Mucosa of rectum (tissue), 2 donors: ENCODE data around the gene RTKN2.

Source experiments
- H3K27ac ChIP-seq, 2 donors: one replicate each; pipeline ENCODE4 v1.7.0; 2013; ENCODE audit warnings: inconsistent platforms in 2 of 2, low read depth in 2 of 2, low read length in 2 of 2
- H3K27me3 ChIP-seq, 2 donors: one replicate each; pipeline ENCODE4 v1.7.0; 2013; ENCODE audit warnings: low read length in 2 of 2; ENCODE audit not compliant: control insufficient read depth in 2 of 2, insufficient read depth in 2 of 2
- H3K36me3 ChIP-seq, 2 donors: one replicate each; pipeline ENCODE4 v1.7.0; 2013; ENCODE audit warnings: low read length in 2 of 2; ENCODE audit not compliant: control insufficient read depth in 2 of 2, insufficient read depth in 2 of 2
- H3K4me1 ChIP-seq, 2 donors: one replicate each; pipeline ENCODE4 v1.7.0; 2013; ENCODE audit warnings: low read length in 2 of 2, mild to moderate bottlenecking in 1 of 2; ENCODE audit not compliant: control insufficient read depth in 2 of 2, insufficient read depth in 2 of 2
- H3K4me3 ChIP-seq, 2 donors: one replicate each; pipeline ENCODE4 v1.7.0; 2013; ENCODE audit warnings: low read length in 2 of 2
- H3K9ac ChIP-seq, 2 donors: one replicate each; pipeline ENCODE4 v1.7.0; 2013; ENCODE audit warnings: low read length in 2 of 2, low read depth in 1 of 2, mild to moderate bottlenecking in 1 of 2
- H3K9me3 ChIP-seq, 2 donors: one replicate each; pipeline ENCODE4 v1.7.0; 2013; ENCODE audit warnings: low read length in 2 of 2; ENCODE audit not compliant: control insufficient read depth in 2 of 2
- donor health status: healthy.
- donor health status: Normal muscosa, but diverticular disease.

The RTKN2 gene

GRCh38 chr10:62233356-62234076 is 35.1 kb downstream of the RTKN2 start:
- no peak overlapping the region for H3K9ac ChIP-seq
- peaks cover 0 to 3% of the 10 kb centered on the region in 2 donors for H3K4me1 ChIP-seq
- H3K36me3 ChIP-seq = no peaks in the 10 kb centered on the region
- no peak overlapping the region for H3K27ac ChIP-seq
- H3K27me3 ChIP-seq = no peaks in the 10 kb centered on the region
- no peaks in the 10 kb centered on the region for H3K9me3 ChIP-seq
- no peak overlapping the region for H3K4me3 ChIP-seq

DNA sequence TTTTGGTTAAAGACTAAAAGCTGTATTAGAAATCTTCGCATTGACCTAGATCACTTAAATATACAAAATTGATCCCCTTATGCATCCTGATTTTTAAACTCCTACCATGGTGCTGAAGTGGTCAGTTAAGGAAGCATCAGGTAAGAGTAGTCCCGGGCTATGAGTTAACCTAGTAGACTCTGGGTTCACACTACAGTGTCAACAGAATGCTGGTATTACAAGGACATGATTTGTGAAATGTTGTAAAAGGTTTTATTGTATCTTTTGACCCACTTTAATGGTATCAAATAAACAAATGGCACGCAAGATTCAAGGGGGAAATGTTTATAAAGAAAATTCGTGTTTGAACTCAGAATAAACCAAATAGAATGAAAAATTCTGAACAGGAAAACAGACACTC is 36.8 kb downstream of the RTKN2 start:
- Histone ChIP-seq H3K9ac (no peak overlapping the region), H3K27ac (no peak overlapping the region), H3K4me1 (no peaks in the 10 kb centered on the region), H3K36me3 (no peaks in the 10 kb centered on the region), H3K4me3 (no peak overlapping the region), H3K27me3 (no peaks in the 10 kb centered on the region), H3K9me3 (no peaks in the 10 kb centered on the region)

- no peaks in the 10 kb centered on the region for H3K27me3 ChIP-seq
These were observed 37.3 kb downstream of the RTKN2 start for GRCh38 chr10:62231371-62231770.

GRCh38 chr10:62230344-62231121 is 38.1 kb downstream of the RTKN2 start:
- Histone ChIP-seq H3K27ac (no peak overlapping the region), H3K4me3 (no peak overlapping the region)

More at GRCh38 chr10:62231371-62231770, 37.3 kb downstream of the RTKN2 start:
- Histone ChIP-seq H3K4me1 (no peaks in the 10 kb centered on the region), H3K36me3 (no peaks in the 10 kb centered on the region), H3K4me3 (no peak overlapping the region), H3K27ac (no peak overlapping the region), H3K9me3 (no peaks in the 10 kb centered on the region), H3K9ac (no peak overlapping the region)

GRCh38 chr10:62225362-62225761 is 43.3 kb downstream of the RTKN2 start:
- no peaks in the 10 kb centered on the region for H3K9me3 ChIP-seq

More at GRCh38 chr10:62230344-62231121, 38.1 kb downstream of the RTKN2 start:
- Histone ChIP-seq H3K36me3 (no peaks in the 10 kb centered on the region), H3K9me3 (no peaks in the 10 kb centered on the region), H3K4me1 (no peaks in the 10 kb centered on the region), H3K27me3 (no peaks in the 10 kb centered on the region), H3K9ac (no peak overlapping the region)

GRCh38 chr10:62224606-62225005 is 44.0 kb downstream of the RTKN2 start:
- Histone ChIP-seq H3K4me1 (no peaks in the 10 kb centered on the region), H3K9me3 (no peaks in the 10 kb centered on the region), H3K27ac (no peak overlapping the region), H3K27me3 (no peaks in the 10 kb centered on the region), H3K36me3 (no peaks in the 10 kb centered on the region), H3K9ac (no peak overlapping the region), H3K4me3 (no peak overlapping the region)

More at GRCh38 chr10:62225362-62225761, 43.3 kb downstream of the RTKN2 start:
- Histone ChIP-seq H3K4me3 (no peak overlapping the region), H3K27ac (no peak overlapping the region), H3K9ac (no peak overlapping the region), H3K36me3 (no peaks in the 10 kb centered on the region), H3K27me3 (no peaks in the 10 kb centered on the region), H3K4me1 (no peaks in the 10 kb centered on the region)

GRCh38 chr10:62217683-62218082 is 51.0 kb downstream of the RTKN2 start:
- Histone ChIP-seq H3K4me3 (no peak overlapping the region), H3K4me1 (no peaks in the 10 kb centered on the region), H3K27me3 (no peaks in the 10 kb centered on the region), H3K9ac (no peak overlapping the region), H3K27ac (no peak overlapping the region), H3K36me3 (no peaks in the 10 kb centered on the region), H3K9me3 (no peaks in the 10 kb centered on the region)

DNA sequence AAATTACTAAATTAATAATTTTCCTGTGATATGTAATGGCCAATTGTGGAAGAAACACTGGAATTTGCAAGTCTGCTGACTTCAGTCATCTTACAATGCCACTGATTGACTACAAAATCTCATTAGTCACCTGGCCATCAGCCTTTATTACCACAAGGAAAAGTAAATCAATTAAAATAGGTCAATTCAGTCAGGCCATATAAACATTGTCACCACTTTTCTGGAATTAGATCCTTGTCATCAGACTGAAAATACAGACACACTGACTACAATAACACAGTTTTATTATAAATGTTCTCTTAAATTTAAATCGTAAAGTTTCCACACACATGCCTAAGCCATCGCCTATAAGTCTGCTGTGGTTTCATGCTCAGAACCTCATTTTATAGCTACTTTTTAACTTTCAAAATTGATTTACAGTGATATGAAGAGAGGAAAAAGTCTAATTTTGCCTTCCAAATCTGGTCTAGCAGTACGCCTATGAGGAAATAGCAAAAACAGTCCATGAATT is 54.2 kb downstream of the RTKN2 start:
- no peak overlapping the region for H3K27ac ChIP-seq
- H3K27me3 ChIP-seq = no peaks in the 10 kb centered on the region
- no peaks in the 10 kb centered on the region for H3K36me3 ChIP-seq
- H3K9me3 ChIP-seq = no peaks in the 10 kb centered on the region
- H3K4me1 ChIP-seq = no peaks in the 10 kb centered on the region
- no peak overlapping the region for H3K9ac ChIP-seq
- no peak overlapping the region for H3K4me3 ChIP-seq

- Histone ChIP-seq H3K4me3 (no peak overlapping the region), H3K9ac (no peak overlapping the region), H3K9me3 (no peaks in the 10 kb centered on the region), H3K4me1 (no peaks in the 10 kb centered on the region), H3K36me3 (no peaks in the 10 kb centered on the region), H3K27ac (no peak overlapping the region), H3K27me3 (no peaks in the 10 kb centered on the region)
These were observed 62.8 kb downstream of the RTKN2 start for GRCh38 chr10:62205750-62206399.

GRCh38 chr10:62199584-62199983 is 69.1 kb downstream of the RTKN2 start:
- Histone ChIP-seq H3K9ac (no peak overlapping the region), H3K27ac (no peak overlapping the region), H3K9me3 (no peaks in the 10 kb centered on the region), H3K4me3 (no peak overlapping the region), H3K4me1 (peaks cover 0 to 3% of the 10 kb centered on the region in 2 donors), H3K27me3 (no peaks in the 10 kb centered on the region), H3K36me3 (no peaks in the 10 kb centered on the region)
